ENCODE results near the gene DHTKD1.
A peak's percentile ranks its signal among the peaks of the same experiment; 100 is the strongest.

DHTKD1 gene

DNA sequence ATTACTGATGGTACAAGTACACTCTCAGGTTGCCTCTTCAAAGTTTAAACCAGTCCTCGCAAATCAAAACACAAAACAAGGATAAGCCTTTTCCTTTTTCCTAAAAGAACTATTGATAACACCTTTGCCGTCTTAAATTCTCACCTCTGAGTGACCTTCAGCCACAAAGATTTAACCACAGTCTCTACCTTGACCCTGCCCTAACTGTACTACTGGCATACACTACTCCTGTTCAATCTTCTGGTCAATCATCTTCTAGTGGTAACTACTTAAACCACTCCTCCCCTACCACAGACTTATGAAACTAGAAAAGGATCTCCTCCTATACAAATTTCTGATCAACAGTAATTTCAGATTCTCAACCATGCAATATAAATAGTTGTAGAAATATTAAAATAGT is 41.2 kb upstream of the DHTKD1 start:
- TF ChIP-seq, protein P1, sequence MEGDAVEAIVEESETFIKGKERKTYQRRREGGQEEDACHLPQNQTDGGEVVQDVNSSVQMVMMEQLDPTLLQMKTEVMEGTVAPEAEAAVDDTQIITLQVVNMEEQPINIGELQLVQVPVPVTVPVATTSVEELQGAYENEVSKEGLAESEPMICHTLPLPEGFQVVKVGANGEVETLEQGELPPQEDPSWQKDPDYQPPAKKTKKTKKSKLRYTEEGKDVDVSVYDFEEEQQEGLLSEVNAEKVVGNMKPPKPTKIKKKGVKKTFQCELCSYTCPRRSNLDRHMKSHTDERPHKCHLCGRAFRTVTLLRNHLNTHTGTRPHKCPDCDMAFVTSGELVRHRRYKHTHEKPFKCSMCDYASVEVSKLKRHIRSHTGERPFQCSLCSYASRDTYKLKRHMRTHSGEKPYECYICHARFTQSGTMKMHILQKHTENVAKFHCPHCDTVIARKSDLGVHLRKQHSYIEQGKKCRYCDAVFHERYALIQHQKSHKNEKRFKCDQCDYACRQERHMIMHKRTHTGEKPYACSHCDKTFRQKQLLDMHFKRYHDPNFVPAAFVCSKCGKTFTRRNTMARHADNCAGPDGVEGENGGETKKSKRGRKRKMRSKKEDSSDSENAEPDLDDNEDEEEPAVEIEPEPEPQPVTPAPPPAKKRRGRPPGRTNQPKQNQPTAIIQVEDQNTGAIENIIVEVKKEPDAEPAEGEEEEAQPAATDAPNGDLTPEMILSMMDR (IDR thresholded peaks at IDR 0.05; ENCODE audit: borderline replicate concordance, control extremely low read depth, extremely low read depth, insufficient read depth, missing control alignments) = no peak
- in situ Hi-C loops (cut with MboI; ENCODE audit: low sequenced_read_pairs, unreplicated experiment) = no loop called here
- DNase-seq (ENCODE audit: low spot score) = no peak

DNA sequence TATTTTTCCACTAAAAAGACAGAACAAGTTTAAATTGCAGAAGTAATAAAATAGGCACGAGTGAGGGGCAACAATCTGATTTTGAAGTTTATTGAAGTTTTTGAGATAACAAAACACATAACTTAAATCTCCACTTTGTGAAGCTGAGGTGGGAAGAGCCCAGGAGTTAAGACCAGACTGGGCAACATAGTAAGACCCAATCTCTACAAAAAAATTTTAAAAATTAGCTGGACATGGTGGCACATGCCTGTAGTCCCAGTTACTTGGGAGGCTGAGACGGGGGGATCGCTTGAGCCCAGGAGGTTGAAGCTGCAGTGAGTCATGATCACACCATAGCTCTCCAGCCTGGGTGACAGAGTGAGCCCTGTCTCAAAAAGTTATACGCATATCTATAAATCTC is 37.4 kb upstream of the DHTKD1 start:
- TF ChIP-seq, protein P1 (IDR thresholded peaks at IDR 0.05; ENCODE audit: borderline replicate concordance, control extremely low read depth, extremely low read depth, insufficient read depth, missing control alignments) = no peak
- in situ Hi-C loops (cut with MboI; ENCODE audit: low sequenced_read_pairs, unreplicated experiment) = no loop called here
- DNase-seq (ENCODE audit: low spot score) = no peak

DNA sequence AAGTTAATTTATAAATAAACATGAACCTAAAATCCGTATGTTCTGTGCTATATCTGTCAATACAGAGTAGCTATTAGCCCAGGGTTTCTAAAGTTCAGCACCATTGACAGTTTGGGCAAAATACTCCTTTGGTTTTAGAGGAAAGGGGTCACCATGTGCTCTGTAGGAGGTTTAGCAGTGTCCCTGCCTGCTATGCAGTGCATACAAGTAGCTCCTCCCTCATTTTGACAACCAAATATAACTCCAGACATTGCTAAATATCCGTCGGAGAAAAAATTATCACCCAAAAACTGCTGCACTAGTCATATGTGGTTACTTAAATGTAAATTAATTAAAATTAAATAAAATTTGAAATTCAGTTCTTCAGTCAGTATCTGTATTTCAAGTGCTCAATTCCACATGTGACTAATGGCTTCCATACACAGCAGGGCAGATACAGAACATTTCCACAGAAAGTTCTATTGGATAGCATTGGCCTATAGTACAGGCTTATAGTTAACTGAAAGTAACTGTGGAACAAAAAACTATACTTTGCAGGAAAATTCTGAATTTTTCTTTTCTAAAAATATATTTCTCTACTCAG is 32.6 kb upstream of the DHTKD1 start:
- TF ChIP-seq, protein P1 (IDR thresholded peaks at IDR 0.05; ENCODE audit: borderline replicate concordance, control extremely low read depth, extremely low read depth, insufficient read depth, missing control alignments) = no peak
- DNase-seq (ENCODE audit: low spot score) = no peak
- in situ Hi-C loops (cut with MboI; ENCODE audit: low sequenced_read_pairs, unreplicated experiment) = no loop called here

DNA sequence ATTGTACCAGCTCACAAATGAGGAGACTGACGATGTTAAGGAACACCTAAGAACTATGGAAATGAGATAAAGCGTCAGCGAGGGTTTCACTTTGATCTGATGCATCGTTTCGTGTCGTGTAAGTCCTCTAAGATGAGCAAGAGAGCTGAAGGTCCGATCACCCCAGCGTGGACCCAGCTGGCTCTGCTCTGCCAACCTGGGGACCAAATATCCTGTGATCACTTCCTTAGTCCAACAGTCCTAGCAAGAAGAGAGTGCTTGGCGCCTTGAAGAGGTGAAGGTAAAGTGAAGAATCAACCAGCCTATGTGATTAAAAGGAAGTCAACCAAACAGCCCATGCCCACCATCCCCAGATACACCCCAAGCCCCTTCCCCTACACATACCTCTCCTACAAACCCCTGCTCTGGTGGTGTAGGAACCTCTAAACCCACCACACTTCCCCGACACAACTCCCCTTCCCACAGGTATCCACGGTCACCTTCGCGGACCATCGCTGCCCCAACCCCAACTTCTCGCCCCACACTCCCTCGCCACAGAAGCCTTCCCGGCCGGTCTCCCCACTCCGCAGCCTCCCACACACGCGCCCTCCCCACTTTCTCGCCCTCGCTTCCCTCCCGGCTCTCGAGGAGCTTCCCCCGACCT is 26.9 kb upstream of the DHTKD1 start:
- in situ Hi-C loops (cut with MboI; ENCODE audit: low sequenced_read_pairs, unreplicated experiment) = no loop called here
- TF ChIP-seq, protein P1 (IDR thresholded peaks at IDR 0.05; ENCODE audit: borderline replicate concordance, control extremely low read depth, extremely low read depth, insufficient read depth, missing control alignments) = no peak
- peak; percentile 42 for DNase-seq (ENCODE audit: low spot score)

DNA sequence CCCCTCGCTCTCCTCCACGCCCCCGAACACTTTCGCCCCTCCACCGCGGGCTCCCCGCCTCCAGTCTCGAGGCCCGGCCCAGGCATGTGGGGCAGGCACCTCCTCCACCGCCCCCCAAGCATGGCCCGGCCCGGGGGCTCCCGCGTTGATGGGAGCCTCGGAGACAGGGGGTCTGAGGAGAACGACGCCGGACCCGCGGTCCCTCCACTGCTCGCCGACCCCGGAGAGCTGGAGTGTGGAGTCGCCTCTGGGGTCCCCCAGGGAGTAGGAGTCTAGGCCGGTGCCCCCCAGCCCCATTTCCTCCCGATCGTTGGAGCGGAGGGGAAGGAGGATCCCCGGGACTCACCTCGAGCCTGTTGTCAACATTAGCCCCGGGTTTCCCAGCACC is 26.4 kb upstream of the DHTKD1 start:
- TF ChIP-seq, protein P1 (IDR thresholded peaks at IDR 0.05; ENCODE audit: borderline replicate concordance, control extremely low read depth, extremely low read depth, insufficient read depth, missing control alignments) = no peak
- in situ Hi-C loops (cut with MboI; ENCODE audit: low sequenced_read_pairs, unreplicated experiment) = no loop called here
- peak; percentile 67 for DNase-seq (ENCODE audit: low spot score)

DNA sequence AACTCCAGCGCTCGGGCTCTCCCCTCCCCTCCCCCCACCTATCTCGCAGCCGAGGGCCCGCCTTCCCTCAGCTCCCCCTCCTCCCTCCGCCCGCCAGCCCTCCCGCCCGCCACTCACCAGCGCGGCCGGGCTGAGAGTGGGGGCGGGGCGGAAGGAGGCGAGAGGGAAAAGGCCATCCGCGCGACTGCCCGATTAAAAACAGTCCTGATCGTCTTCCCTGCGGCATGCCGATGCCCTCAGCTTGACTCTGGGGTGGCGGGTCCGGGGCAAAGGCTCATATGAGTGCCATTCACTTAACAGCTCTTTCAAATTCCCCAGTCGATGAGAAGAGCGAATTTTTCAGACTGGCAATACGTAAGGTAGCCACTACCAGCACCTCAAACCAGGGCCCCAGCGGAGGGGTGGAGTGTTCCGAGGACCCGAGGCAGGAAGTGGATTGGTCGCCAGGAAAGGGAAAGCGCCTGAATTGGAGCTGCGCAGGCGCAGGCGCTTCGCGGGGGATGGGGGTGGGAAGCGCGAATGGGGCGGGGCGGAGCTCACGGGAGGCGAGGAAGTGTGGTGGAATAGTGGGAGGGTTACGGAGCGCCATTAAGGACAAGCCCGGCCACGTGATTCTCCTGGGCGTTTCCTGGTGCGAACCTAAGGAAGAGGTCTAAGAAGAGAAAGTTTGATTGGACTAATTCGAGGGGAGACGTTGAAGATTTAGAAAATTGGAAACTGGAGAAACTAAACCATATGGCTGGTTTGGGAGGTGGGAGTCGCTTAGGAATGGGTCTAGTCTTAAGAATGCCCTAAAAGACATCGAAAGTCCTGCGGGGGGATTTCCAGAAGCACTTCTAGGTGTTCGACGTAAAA is 25.7 kb upstream of the DHTKD1 start, which contains the start of gene UPF2:
Gene UPF2 (minus strand): TSS at position 13 of the 855 bp plus-strand sequence. CDS start 7,386 bp downstream, outside the sequence.
- DNase-seq (ENCODE audit: low spot score) = peak; percentile 98
- TF ChIP-seq, protein P1 (IDR thresholded peaks at IDR 0.05; ENCODE audit: borderline replicate concordance, control extremely low read depth, extremely low read depth, insufficient read depth, missing control alignments) = no peak
- in situ Hi-C loops (cut with MboI; ENCODE audit: low sequenced_read_pairs, unreplicated experiment) = no loop called here
